OCI-LY1 (cell line): ENCODE results near the gene POSTN.

Experiments used
- H2AFZ ChIP-seq: fragments of 200-600 bp; sonication (generic), shearing (Covaris generic); 2 replicates; pipeline ENCODE4 v1.6.0; 2014; ENCODE audit warnings: antibody characterized with exemption, mild to moderate bottlenecking, low read length
- H3F3A ChIP-seq: fragments of 200-600 bp; sonication (generic), shearing (Covaris generic); 2 replicates; pipeline ENCODE4 v1.6.0; 2014; ENCODE audit warnings: mild to moderate bottlenecking, antibody characterized with exemption, low read length, moderate library complexity; ENCODE audit not compliant: insufficient read depth
- H3K27ac ChIP-seq: fragments of 200-600 bp; sonication (generic); 2 replicates; pipeline ENCODE4 v1.5.1; 2014; ENCODE audit warnings: low read length, mixed run types, mild to moderate bottlenecking, low read depth; ENCODE audit not compliant: poor library complexity, severe bottlenecking
- H3K27me3 ChIP-seq: fragments of 200-600 bp; sonication (generic); 2 replicates; pipeline ENCODE4 v1.6.0; 2014; ENCODE audit warnings: antibody characterized with exemption, mild to moderate bottlenecking, low read length, moderate library complexity; ENCODE audit not compliant: insufficient read depth
- H3K36me3 ChIP-seq: fragments of 200-600 bp; sonication (generic); 2 replicates; pipeline ENCODE4 v1.6.1; 2014; ENCODE audit warnings: mild to moderate bottlenecking, antibody characterized with exemption, low read length, moderate library complexity, mixed read lengths; ENCODE audit not compliant: insufficient read depth
- H3K4me1 ChIP-seq: fragments of 200-600 bp; sonication (generic); 2 replicates; pipeline ENCODE4 v1.5.1; 2014; ENCODE audit warnings: mild to moderate bottlenecking, low read length, moderate library complexity; ENCODE audit not compliant: insufficient read depth, severe bottlenecking
- H3K4me2 ChIP-seq: fragments of 200-600 bp; sonication (generic), shearing (Covaris generic); 2 replicates; pipeline ENCODE4 v1.6.1; 2014; ENCODE audit warnings: low read length
- H3K4me3 ChIP-seq: fragments of 200-600 bp; sonication (generic); 2 replicates; pipeline ENCODE4 v1.5.1; 2014; ENCODE audit warnings: low read length, low read depth, mild to moderate bottlenecking, mixed read lengths; ENCODE audit not compliant: poor library complexity, severe bottlenecking
- H3K79me2 ChIP-seq: fragments of 200-600 bp; shearing (Covaris generic); 2 replicates; pipeline ENCODE4 v1.6.1; 2016; ENCODE audit warnings: mixed run types, low read length, mixed read lengths; ENCODE audit not compliant: insufficient read depth
- H3K9ac ChIP-seq: fragments of 200-600 bp; sonication (generic), shearing (Covaris generic); 2 replicates; pipeline ENCODE4 v1.6.1; 2014; ENCODE audit warnings: mild to moderate bottlenecking, low read length, mixed read lengths
- H3K9me2 ChIP-seq: fragments of 200-600 bp; sonication (generic), shearing (Covaris generic); 2 replicates; pipeline ENCODE4 v1.6.1; 2014; ENCODE audit warnings: low read depth, mild to moderate bottlenecking, low read length, mixed read lengths
- H3K9me3 ChIP-seq: fragments of 200-600 bp; shearing (Covaris generic); 2 replicates; pipeline ENCODE4 v1.6.1; 2014; ENCODE audit warnings: low read length, mixed read lengths
- H4K20me1 ChIP-seq: fragments of 200-600 bp; sonication (generic), shearing (Covaris generic); 2 replicates; pipeline ENCODE4 v1.6.0; 2016; ENCODE audit warnings: mild to moderate bottlenecking, low read length; ENCODE audit not compliant: insufficient read depth
- CTCF ChIP-seq: fragments of 200-600 bp; sonication (generic), shearing (Covaris generic); IDR thresholded peaks from 2 replicates; pipeline ENCODE4 v1.5.1; 2017; ENCODE audit warnings: mild to moderate bottlenecking, antibody characterized with exemption, low read length, moderate library complexity, mixed read lengths
- EZH2 ChIP-seq: fragments of 200-600 bp; sonication (generic), shearing (Covaris generic); IDR thresholded peaks from 2 replicates; pipeline ENCODE4 v1.8.0; 2017; ENCODE audit warnings: borderline replicate concordance, mixed run types, mild to moderate bottlenecking, antibody characterized with exemption, low read length, moderate library complexity, mixed read lengths

POSTN gene

GRCh38 chr13:37636701-37637100 is 38.1 kb upstream of the POSTN start:
- no peaks in the 10 kb centered on the region for H3K9me2 ChIP-seq
- no peak overlapping the region for H3K4me3 ChIP-seq
- H3K27ac ChIP-seq, result no peak overlapping the region
- H3K4me1 ChIP-seq, result no peaks in the 10 kb centered on the region
- no peak overlapping the region for H3K9ac ChIP-seq
- no peak overlapping the region for H2AFZ ChIP-seq
- H3K4me2 ChIP-seq, result no peak overlapping the region
- TF ChIP-seq CTCF (no peak), EZH2 (no peak)
- no peaks in the 10 kb centered on the region for H4K20me1 ChIP-seq
- H3F3A ChIP-seq, result no peaks in the 10 kb centered on the region
- H3K79me2 ChIP-seq, result no peaks in the 10 kb centered on the region
- H3K9me3 ChIP-seq, result no peaks in the 10 kb centered on the region
- no peaks in the 10 kb centered on the region for H3K27me3 ChIP-seq
- H3K36me3 ChIP-seq, result no peaks in the 10 kb centered on the region

GRCh38 chr13:37632294-37632693 is 33.7 kb upstream of the POSTN start:
- Histone ChIP-seq H3K9me2 (no peaks in the 10 kb centered on the region), H3K9ac (no peak overlapping the region), H3F3A (no peaks in the 10 kb centered on the region), H3K9me3 (no peaks in the 10 kb centered on the region), H3K4me2 (no peak overlapping the region), H3K27me3 (no peaks in the 10 kb centered on the region), H3K36me3 (no peaks in the 10 kb centered on the region), H3K4me3 (no peak overlapping the region), H3K79me2 (no peaks in the 10 kb centered on the region), H3K27ac (no peak overlapping the region), H4K20me1 (no peaks in the 10 kb centered on the region), H2AFZ (no peak overlapping the region), H3K4me1 (no peaks in the 10 kb centered on the region)
- TF ChIP-seq CTCF (no peak), EZH2 (no peak)

GRCh38 chr13:37627428-37627827 is 28.9 kb upstream of the POSTN start:
- Histone ChIP-seq H3F3A (no peaks in the 10 kb centered on the region), H3K9me3 (no peaks in the 10 kb centered on the region), H3K9ac (no peak overlapping the region), H3K4me1 (no peaks in the 10 kb centered on the region), H3K79me2 (no peaks in the 10 kb centered on the region), H3K4me2 (no peak overlapping the region), H3K9me2 (no peaks in the 10 kb centered on the region), H3K36me3 (no peaks in the 10 kb centered on the region), H3K4me3 (no peak overlapping the region), H3K27ac (no peak overlapping the region), H3K27me3 (no peaks in the 10 kb centered on the region), H4K20me1 (no peaks in the 10 kb centered on the region), H2AFZ (no peak overlapping the region)
- TF ChIP-seq EZH2 (no peak), CTCF (no peak)
